Measurements from ENCODE around the gene KRT1. TPM values are rescaled to one million over a fixed set of nuclear protein-coding genes. Genes with fewer than 3 reads are reported as not detected.

The KRT1 gene
- polyA plus RNA-seq, 1 donor from 2014 or later = not detected

DNA sequence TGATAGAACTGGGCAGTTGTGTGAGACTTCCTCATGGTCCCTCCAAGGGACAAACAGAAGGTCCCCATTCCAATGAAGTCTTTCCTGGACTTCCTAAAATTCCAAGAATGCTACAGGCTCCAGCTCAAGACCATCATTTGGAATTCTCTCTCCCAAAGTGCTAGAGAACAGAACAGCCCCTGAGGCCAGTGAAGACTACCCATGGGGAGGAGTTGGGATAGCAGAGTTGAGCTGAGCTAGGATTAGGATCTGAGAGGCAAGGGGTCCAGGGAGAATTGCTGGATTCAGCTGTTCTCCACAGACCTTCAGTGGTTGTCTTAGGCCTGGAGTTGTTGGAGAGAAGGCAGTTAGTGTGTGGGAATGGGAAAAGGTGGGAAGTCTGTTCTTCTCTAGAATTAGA is 10.8 kb downstream of the KRT1 start:
- H3K4me2 ChIP-seq (ENCODE audit: low read length) = no peak overlapping the region
- no peak overlapping the region for H2AFZ ChIP-seq (ENCODE audit: low read depth, low read length)
- H3K4me3 ChIP-seq (ENCODE audit: low read length) = no peak overlapping the region
- H3K36me3 ChIP-seq (ENCODE audit: insufficient read depth, low read length) = no peaks in the 10 kb centered on the region
- TF ChIP-seq EP300 (conservative IDR thresholded peaks at IDR 0.05; ENCODE audit: poor library complexity, severe bottlenecking) (no peak), RAD21 (conservative IDR thresholded peaks at IDR 0.05) (no peak), MXI1 (conservative IDR thresholded peaks at IDR 0.05; ENCODE audit: poor library complexity, severe bottlenecking) (no peak), EZH2 (IDR thresholded peaks at IDR 0.05; ENCODE audit: borderline replicate concordance, insufficient read depth, low read length, poor library complexity, severe bottlenecking) (no peak), SMC3 (conservative IDR thresholded peaks at IDR 0.05; ENCODE audit: poor library complexity) (no peak), POLR2AphosphoS5 (IDR thresholded peaks at IDR 0.05) (no peak), TAF1 (IDR thresholded peaks at IDR 0.05; ENCODE audit: low read depth) (no peak)
- TF ChIP-seq, protein P1, sequence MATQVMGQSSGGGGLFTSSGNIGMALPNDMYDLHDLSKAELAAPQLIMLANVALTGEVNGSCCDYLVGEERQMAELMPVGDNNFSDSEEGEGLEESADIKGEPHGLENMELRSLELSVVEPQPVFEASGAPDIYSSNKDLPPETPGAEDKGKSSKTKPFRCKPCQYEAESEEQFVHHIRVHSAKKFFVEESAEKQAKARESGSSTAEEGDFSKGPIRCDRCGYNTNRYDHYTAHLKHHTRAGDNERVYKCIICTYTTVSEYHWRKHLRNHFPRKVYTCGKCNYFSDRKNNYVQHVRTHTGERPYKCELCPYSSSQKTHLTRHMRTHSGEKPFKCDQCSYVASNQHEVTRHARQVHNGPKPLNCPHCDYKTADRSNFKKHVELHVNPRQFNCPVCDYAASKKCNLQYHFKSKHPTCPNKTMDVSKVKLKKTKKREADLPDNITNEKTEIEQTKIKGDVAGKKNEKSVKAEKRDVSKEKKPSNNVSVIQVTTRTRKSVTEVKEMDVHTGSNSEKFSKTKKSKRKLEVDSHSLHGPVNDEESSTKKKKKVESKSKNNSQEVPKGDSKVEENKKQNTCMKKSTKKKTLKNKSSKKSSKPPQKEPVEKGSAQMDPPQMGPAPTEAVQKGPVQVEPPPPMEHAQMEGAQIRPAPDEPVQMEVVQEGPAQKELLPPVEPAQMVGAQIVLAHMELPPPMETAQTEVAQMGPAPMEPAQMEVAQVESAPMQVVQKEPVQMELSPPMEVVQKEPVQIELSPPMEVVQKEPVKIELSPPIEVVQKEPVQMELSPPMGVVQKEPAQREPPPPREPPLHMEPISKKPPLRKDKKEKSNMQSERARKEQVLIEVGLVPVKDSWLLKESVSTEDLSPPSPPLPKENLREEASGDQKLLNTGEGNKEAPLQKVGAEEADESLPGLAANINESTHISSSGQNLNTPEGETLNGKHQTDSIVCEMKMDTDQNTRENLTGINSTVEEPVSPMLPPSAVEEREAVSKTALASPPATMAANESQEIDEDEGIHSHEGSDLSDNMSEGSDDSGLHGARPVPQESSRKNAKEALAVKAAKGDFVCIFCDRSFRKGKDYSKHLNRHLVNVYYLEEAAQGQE (IDR thresholded peaks at IDR 0.05; ENCODE audit: borderline replicate concordance) = no peak
- TF ChIP-seq, protein P2, sequence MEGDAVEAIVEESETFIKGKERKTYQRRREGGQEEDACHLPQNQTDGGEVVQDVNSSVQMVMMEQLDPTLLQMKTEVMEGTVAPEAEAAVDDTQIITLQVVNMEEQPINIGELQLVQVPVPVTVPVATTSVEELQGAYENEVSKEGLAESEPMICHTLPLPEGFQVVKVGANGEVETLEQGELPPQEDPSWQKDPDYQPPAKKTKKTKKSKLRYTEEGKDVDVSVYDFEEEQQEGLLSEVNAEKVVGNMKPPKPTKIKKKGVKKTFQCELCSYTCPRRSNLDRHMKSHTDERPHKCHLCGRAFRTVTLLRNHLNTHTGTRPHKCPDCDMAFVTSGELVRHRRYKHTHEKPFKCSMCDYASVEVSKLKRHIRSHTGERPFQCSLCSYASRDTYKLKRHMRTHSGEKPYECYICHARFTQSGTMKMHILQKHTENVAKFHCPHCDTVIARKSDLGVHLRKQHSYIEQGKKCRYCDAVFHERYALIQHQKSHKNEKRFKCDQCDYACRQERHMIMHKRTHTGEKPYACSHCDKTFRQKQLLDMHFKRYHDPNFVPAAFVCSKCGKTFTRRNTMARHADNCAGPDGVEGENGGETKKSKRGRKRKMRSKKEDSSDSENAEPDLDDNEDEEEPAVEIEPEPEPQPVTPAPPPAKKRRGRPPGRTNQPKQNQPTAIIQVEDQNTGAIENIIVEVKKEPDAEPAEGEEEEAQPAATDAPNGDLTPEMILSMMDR (IDR thresholded peaks at IDR 0.05; ENCODE audit: poor library complexity, severe bottlenecking) = no peak
- no peaks in the 10 kb centered on the region for H3K9me2 ChIP-seq (ENCODE audit: insufficient read depth, low read length)
- no peaks in the 10 kb centered on the region for H3K79me2 ChIP-seq (replicated peaks; ENCODE audit: insufficient read depth, low read length)
- no peaks in the 10 kb centered on the region for H3F3A ChIP-seq (ENCODE audit: insufficient read depth, low read length, poor library complexity, severe bottlenecking)
- no peaks in the 10 kb centered on the region for H3K9me3 ChIP-seq (ENCODE audit: low read length)
- H3K27me3 ChIP-seq (ENCODE audit: insufficient read depth, low read depth, low read length) = no peaks in the 10 kb centered on the region
- H3K9ac ChIP-seq (ENCODE audit: low read length) = no peak overlapping the region
- no peak overlapping the region for H3K27ac ChIP-seq (ENCODE audit: low read length)
- no peaks in the 10 kb centered on the region for H4K20me1 ChIP-seq (ENCODE audit: insufficient read depth)

DNA sequence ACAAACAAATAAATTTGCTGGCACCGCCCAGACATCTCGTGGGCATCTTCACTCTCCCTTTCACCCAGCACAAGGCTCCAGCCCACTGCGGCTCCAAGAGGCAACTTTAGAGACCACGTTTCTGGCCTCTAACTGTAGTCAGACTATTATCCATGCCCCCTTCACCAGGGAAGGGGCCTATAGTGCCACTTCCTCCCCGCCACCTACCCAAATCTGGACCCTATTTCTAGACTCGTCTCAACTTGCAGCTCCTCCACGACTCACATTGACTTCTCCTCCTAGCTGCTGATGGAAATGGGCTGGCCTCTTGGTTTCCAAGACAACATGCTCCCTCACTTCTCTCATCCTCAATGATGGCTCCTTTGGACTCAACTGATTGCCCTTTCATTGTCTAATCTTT is 12.3 kb downstream of the KRT1 start:
- no peak overlapping the region for H3K4me2 ChIP-seq (ENCODE audit: low read length)
- H2AFZ ChIP-seq (ENCODE audit: low read depth, low read length) = no peak overlapping the region
- H3K9me2 ChIP-seq (ENCODE audit: insufficient read depth, low read length) = no peaks in the 10 kb centered on the region
- H3K27me3 ChIP-seq (ENCODE audit: insufficient read depth, low read depth, low read length) = no peaks in the 10 kb centered on the region
- no peaks in the 10 kb centered on the region for H3K79me2 ChIP-seq (replicated peaks; ENCODE audit: insufficient read depth, low read length)
- H3K4me3 ChIP-seq (ENCODE audit: low read length) = no peak overlapping the region
- no peaks in the 10 kb centered on the region for H4K20me1 ChIP-seq (ENCODE audit: insufficient read depth)
- no peaks in the 10 kb centered on the region for H3K9me3 ChIP-seq (ENCODE audit: low read length)
- H3K27ac ChIP-seq (ENCODE audit: low read length) = no peak overlapping the region
- H3K9ac ChIP-seq (ENCODE audit: low read length) = no peak overlapping the region
- TF ChIP-seq EZH2 (IDR thresholded peaks at IDR 0.05; ENCODE audit: borderline replicate concordance, insufficient read depth, low read length, poor library complexity, severe bottlenecking) (no peak), POLR2AphosphoS5 (IDR thresholded peaks at IDR 0.05) (no peak), EP300 (conservative IDR thresholded peaks at IDR 0.05; ENCODE audit: poor library complexity, severe bottlenecking) (no peak), TAF1 (IDR thresholded peaks at IDR 0.05; ENCODE audit: low read depth) (no peak), RAD21 (conservative IDR thresholded peaks at IDR 0.05) (no peak), SMC3 (conservative IDR thresholded peaks at IDR 0.05; ENCODE audit: poor library complexity) (no peak)
- TF ChIP-seq, protein P1 (IDR thresholded peaks at IDR 0.05; ENCODE audit: borderline replicate concordance) = no peak
- no peaks in the 10 kb centered on the region for H3F3A ChIP-seq (ENCODE audit: insufficient read depth, low read length, poor library complexity, severe bottlenecking)
- no peaks in the 10 kb centered on the region for H3K36me3 ChIP-seq (ENCODE audit: insufficient read depth, low read length)

All from neural cell (in vitro differentiated cells).